K562 (cell line): ENCODE results near the gene PRR20C.

Experiments used
- CREM ChIP-seq: IDR thresholded peaks from 2 replicates; pipeline ENCODE4 v1.6.1; 2014; ENCODE audit warnings: antibody characterized with exemption, low read depth
- FIP1L1 ChIP-seq: fragments of 200-400 bp; formaldehyde crosslinking; IDR thresholded peaks from 2 replicates; pipeline ENCODE4 v1.6.1; 2018; ENCODE audit warnings: mild to moderate bottlenecking, low read depth, low read length; ENCODE audit not compliant: poor library complexity, severe bottlenecking
- NFIC ChIP-seq: fragments of 450-650 bp; IDR thresholded peaks from 2 replicates; pipeline ENCODE4 v1.6.1; 2017; ENCODE audit warnings: mild to moderate bottlenecking, inconsistent platforms
- RFX5 ChIP-seq: IDR thresholded peaks from 2 replicates; pipeline ENCODE4 v1.6.1; 2011; ENCODE audit warnings: low read depth, mild to moderate bottlenecking, improper control_type of control experiment, low read length
- SIN3A ChIP-seq, 2 experiments: fragments of 150-350 bp in 1 of 2; IDR thresholded peaks; 2 replicates each; pipeline ENCODE4 v1.6.1; 2011 to 2016; ENCODE audit warnings: borderline replicate concordance in 2 of 2, low read depth in 2 of 2, low read length in 2 of 2, mild to moderate bottlenecking in 2 of 2, moderate library complexity in 2 of 2; ENCODE audit not compliant: control insufficient read depth in 1 of 2
- ZNF445 ChIP-seq: fragments of 250-450 bp; sonication (Bioruptor Pico); IDR thresholded peaks from 2 replicates; pipeline ENCODE4 v1.4.0; 2020; ENCODE audit warnings: low read depth, mild to moderate bottlenecking, moderate library complexity
- TF ChIP-seq, protein P1 (sequence below): fragments of 250-450 bp; sonication (Bioruptor Pico); IDR thresholded peaks from 2 replicates; pipeline ENCODE4 v1.8.0; 2021; ENCODE audit warnings: mild to moderate bottlenecking, moderate library complexity

DNA sequence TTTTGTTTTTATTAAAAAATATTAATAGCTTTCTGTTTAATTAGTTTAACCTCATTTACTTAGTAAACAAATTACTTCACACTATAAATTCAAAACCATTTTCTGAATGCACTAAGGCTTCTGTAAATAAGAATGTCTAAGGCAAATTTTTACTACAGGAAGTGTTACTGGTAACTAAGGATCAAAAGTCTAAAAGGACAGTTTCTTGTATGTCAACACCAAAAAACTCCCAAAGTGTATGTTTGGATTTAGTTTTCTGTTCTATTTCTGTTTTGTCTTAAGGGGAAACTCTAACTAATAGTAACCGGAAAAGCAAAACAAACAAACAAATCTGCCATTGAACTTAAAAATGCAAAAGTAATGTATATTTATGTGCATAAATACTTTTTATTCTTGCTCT is 37.8 kb downstream of the PRR20C start:
- no peak for TF ChIP-seq RFX5
- TF ChIP-seq FIP1L1: no peak
- no peak for TF ChIP-seq SIN3A (IDR thresholded peaks at IDR 0.05; ENCODE audit: borderline replicate concordance in 2 of 2, control insufficient read depth in 1 of 2, low read depth in 2 of 2, low read length in 2 of 2)
- no peak for TF ChIP-seq NFIC
- TF ChIP-seq, protein P1, sequence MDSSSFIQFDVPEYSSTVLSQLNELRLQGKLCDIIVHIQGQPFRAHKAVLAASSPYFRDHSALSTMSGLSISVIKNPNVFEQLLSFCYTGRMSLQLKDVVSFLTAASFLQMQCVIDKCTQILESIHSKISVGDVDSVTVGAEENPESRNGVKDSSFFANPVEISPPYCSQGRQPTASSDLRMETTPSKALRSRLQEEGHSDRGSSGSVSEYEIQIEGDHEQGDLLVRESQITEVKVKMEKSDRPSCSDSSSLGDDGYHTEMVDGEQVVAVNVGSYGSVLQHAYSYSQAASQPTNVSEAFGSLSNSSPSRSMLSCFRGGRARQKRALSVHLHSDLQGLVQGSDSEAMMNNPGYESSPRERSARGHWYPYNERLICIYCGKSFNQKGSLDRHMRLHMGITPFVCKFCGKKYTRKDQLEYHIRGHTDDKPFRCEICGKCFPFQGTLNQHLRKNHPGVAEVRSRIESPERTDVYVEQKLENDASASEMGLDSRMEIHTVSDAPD (CRISPR knock-in tag): no peak
- TF ChIP-seq ZNF445 (CRISPR knock-in tag): no peak
- no peak for TF ChIP-seq CREM
